GM21515 (cell line): ENCODE measurements around the gene PIH1D1.

Experiments used
- ATAC-seq: cut with Tn5 transposase; IDR thresholded peaks from one replicate; pipeline ENCODE4 v1.9.1; 2021; ENCODE audit not compliant: unreplicated experiment

The PIH1D1 gene

DNA sequence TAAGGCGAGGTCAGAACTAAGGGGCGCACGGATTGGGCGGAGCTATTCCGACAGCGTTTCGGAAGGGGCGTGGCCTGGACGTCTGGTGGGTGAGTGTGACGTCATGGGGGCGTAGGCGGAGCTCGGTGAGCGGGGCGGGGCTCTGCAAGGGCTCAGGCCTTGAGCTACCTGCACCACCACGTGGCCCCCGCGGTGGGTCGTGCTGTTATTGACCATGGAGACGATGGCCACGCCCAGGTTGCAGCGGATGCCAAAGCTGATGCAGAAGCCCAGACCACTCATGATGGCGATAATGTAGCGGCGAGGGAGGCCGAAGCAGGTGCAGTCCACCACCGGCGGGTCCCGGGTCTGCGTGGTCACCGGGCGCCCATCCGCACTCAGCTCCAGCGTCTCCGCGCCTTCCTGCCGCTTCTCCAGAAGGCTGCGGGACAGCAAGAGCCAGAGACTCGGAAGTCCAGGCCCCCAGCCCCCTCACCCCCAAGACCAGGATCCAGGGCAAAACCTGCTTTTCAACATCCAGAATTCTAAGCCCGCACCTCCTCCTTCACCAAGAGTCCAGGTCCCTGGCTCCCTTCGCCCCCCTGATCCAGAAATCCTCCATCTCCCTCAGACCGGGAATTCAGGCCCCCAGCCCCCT is 15.1 kb downstream of the PIH1D1 start:
- ATAC-seq, result no peak

DNA sequence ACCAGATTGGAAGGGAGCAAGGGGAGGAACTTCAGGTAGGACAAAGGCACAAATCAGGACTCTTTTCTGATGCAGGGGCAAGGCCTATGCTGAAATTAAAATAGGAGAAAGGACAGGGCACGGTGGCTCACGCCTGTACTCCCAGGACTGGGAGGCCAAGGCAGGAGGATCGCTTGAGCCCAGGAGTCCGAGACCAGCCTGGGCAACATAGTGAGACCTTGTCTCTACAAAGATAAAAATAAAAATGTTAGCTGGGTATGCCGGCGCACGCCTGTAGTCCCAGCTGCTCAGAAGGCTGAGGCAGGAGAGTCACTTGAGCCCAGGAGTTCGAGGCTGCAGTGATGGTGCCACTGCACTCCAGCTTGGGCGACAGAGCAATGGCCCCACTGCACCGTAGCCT is 15.9 kb downstream of the PIH1D1 start:
- no peak for ATAC-seq

DNA sequence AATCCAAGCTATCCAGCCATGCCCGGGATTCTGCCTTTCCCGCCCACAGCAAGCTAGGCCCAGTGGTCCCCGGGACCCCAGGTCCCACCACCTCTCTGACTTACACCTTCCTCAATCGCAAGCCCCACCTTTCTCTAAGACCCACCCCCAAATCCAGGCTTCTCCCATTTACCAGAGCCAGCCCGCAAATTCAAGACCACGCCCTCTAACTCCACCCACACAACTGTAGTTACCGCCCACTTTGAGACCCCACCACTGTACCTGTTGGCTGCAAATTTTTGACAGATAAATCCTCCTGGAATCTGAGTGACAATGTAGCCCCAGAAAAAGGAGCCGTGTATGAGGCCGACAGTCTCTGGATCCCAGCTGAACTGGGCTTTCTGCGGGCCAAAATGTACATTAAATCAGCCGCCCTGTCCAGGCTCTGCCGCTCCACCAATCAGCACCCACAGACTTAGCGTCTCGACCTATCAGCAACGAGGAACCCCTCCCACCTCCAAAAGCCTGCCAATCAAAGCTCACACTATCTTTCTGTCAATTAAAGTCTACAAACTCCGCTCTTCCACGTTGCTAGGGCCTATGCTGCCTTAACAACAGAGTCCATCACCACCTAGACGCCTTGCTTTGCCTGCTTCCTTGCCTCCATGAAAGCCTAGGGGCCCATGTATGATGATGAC is 16.6 kb downstream of the PIH1D1 start:
- no peak for ATAC-seq

DNA sequence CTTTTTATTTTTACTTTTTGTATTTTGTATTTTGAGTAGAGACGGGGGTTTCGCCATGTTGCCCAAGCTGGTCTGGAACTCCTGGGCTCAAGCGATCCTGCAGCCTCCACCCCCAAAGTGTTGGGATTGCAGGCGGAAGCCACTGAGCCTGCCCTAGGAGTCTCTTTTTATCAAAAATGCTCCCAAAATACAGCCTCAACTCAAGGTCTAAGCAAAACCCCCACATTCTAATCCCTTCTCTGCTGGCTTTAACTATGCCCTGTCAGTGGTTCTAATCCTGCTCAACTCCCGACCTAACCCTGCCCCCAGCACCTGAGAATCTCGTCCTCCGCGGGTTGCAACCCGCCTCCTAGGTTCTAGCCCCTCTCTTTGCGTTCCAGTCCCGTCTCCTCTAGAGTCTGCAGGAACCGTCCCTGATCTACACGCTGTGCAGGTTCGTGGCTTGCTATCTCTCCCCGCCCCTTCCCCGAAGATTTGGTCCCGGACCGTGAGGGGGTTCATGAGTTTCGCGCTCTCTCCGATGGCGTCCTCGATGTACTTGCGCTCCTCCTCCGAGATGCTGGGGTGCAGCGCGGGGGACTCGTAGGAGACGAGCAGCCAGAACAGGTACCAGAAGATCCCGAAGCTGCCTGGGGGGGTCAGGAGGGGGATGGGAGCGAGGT is 18.2 kb downstream of the PIH1D1 start:
- no peak for ATAC-seq

DNA sequence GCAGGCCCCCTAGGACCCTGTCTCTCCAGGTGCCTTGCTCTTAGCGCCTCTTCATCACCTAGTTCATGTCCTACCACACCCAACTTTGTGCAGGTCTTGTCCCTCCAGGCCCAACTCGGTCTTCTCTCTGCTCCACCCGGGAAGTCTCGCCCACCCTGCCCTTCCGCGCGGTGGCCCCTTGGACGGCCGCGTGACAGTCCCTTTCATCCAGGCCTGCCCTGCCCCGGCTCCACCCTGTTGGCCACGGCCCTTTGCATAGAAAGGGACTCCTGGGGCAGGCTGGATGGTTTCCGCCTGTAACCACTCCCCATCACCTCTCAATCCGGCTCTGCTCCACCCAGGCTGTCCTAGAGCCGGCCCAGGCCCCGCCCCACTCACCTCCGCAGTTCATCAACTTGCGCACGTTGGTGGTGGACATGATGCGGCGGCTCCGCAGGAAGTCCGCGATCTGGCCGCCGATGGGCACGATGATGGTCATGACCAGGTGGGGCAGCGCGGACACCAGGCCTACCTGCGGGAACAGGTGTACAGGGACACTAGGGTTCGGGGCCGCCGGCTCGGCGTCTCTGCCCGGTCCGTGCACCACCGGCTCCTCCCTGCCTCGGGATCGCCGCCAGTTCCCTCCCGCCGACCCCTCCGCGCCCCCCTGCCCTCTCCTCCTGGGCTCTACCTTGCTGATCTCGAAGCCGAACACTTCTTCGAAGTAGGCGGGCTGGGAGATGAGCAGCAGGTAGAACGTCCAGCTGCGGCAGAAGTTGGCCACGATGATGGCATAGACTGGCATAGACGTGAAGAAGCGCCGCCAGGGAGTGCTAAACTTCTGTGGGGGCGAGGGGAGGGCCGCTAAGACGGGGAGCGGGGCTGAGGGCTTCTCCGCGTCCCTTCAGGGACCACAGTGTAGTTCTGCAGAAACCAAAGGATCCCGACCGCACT is 19.2 kb downstream of the PIH1D1 start:
- no peak for ATAC-seq

DNA sequence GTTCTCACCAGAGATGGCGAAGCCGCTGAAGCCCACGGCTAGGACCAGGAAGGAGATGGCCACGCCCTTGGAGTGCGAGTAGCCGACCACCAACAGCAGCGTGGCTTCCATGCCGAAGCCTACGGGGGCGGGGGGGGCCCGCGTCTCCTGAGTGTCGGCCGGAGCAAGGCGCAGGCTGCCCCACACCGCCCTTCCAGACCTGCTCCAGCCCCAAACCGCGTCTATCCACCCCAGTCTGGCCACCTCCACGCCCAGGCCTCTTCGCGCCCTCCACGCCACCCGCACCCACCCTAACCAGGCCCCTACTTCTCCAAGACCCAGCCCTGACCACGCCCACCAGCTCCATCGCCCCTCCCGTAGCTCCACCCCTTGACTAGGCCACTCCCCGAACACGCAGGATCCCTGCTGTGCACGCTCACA is 20.3 kb downstream of the PIH1D1 start:
- no peak for ATAC-seq

DNA sequence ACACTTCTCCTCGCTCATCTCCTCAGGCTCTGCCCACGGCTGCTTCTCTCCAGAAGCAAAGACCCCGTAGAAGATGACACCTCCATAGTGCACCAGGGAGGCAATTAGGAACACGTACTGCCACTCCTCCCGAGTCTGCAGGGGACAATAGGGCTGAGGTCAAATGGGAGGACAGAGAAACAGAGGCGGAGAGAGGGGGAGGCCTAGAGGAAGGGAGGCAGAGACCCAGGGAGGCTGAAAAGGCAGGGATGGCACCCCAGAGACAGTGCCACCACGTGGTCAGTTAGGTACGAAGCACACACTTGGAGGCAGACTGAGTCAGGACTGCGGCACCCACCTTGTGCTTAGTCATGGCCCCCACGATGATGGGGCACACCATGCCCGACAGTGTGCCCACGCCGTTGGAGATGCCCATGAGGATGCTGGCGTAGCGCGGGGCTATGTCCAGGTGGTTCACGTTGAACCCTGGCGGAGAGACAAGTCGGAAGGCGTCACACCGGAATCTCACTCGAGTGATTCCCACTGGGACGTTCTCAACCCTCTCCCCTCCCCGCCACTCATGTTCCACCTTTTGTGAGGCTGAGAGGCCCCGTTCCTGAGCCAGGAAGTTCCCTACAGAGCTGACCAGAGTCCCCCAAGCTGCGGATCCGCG is 20.8 kb downstream of the PIH1D1 start:
- no peak for ATAC-seq

DNA sequence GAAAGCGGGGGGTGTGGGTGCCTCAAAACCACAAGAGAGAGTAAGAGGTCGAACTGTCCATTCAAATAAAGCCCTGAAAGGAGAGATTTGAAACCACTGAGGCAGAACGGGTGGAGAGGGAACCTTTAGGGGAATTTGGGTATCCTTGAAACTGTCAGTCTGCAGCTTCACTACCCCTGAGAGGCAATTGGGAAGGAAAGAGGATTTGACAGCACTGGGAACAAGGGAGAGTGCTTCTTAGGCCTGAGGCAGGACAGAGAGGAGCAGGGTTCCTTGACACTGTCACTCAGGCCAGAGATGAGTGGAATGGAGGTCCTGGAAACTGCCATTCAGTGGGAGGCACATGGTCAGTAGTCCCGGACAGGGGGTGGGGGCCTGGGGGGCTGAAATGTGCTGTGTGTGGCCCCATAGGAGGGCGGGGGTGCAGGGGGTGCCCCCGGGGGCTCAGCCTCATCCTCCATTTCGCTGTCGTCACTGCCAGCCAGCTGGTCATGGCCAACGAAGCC is 21.4 kb downstream of the PIH1D1 start:
- ATAC-seq, result no peak

DNA sequence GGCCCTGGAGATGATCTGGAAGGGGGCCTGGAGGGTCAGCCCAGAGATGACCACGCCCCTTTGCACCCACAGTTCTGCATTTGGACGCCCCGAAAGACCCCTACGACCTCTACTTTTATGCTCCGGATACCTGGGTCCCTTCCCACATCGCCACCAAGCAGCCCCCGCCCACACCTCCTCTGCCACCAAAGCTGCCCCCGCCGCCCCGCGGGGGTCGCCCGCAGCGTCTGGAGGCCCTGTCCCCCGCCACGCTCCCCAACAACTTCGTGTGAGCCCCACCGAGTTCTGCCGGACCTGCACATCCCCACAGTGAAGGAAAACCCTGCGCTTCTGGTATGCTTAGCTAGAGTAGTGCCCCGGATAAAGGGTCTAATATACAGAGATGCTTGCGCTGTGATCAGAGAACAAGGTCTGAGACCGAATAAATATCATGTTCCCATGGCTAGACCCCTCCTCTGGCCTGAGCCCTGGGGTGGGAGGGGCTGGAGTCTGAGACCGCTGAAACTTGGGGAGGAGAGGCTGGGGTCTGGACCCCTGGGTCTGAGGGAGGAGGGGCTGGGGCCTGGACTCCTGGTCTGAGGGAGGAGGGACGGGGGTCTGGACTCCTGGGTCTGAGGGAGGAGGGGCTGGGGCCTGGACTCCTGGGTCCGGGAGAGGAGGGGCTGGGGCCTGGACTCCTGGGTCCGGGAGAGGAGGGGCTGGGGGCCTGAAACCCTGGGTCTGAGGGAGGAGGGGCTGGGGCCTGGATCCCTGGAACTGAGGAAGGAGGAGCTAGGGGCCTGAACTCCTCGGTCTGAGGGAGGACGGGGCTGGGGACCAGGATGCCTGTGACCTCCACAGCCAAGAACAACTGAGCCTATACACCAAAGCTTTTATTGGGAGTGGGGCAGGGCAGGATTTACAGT is 22.8 kb downstream of the PIH1D1 start:
- ATAC-seq, result no peak

DNA sequence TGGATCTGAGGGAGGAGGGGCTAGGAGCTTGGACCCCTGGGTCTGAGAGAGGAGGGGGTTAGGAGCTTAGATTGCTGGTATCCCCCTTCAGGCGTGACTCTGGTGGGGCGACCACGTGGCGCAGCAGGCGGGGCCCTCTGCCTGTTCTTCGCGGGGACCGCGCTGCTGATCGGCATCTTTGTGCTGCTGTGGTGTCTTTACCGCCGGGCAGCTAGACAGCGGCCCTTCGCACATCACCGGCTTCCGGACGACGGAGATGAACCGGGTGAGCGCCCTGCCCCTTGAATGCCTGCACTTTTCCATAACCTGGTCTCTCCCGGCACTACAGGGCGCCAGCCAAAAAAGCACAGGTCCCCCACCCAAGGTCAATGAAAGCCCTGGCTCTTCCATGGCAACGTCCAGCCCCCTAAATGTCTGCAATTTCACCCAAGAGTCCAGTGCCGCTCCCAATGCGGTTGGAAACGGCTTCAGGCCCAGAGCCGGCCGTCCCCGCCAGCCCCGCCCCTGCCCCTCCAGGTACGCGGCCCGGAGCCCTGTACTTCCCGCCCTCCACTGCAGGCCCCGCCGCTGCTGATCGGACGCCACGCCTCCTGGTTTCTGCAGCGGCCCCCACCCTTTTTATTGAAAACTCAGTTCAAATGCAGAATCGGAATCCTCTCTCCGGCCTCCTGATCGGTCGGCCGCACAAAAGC is 23.6 kb downstream of the PIH1D1 start:
- no peak for ATAC-seq

DNA sequence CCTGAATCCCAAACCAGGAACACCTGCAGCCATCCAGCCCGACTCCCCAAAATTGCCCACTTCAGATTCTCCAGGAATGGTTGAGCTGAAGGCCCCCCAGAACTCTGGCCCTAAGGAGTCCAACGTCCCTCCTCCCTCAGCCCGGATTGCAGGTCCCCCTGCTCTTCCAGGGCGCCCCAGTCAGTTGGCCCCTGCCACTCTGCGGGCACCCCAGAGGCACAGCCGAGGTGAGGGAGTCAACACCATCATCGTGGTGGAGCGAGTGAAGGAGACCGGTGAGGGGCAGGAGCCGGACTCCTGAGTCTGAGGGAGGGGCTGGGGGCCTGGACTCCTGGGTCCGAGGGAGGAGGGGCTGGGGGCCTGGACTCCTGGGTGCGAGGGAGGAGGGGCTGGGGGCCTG is 24.3 kb downstream of the PIH1D1 start:
- no peak for ATAC-seq

DNA sequence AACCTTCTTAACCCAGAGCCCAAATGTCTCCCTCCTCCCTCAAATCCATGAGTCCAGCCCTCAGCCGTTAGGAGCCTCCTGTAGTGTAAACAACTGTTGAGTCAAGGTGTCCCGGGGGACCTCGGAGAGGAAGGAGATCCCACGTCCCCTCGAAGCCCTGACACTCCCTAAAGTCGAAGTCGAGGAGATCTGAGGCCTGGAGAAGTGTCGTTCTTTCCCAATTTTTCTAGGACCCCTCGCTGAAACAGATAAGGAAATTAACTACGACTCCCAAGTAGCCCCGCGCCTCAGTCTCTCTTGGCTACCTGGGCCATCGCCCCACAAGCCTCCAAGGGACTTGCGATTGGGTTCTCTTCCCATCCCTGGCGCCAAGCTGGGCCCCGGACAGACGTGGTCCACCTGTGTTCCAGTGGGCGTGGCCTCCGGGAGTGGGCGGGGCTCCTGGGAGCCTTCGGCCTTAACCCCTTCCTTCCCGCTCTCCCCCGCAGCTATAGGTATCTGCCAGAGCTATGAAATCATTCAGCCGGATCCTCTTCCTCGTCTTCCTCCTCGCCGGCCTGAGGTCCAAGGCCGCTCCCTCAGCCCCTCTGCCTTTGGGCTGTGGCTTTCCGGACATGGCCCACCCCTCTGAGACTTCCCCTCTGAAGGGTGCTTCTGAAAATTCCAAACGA is 25.6 kb downstream of the PIH1D1 start:
- no peak for ATAC-seq

DNA sequence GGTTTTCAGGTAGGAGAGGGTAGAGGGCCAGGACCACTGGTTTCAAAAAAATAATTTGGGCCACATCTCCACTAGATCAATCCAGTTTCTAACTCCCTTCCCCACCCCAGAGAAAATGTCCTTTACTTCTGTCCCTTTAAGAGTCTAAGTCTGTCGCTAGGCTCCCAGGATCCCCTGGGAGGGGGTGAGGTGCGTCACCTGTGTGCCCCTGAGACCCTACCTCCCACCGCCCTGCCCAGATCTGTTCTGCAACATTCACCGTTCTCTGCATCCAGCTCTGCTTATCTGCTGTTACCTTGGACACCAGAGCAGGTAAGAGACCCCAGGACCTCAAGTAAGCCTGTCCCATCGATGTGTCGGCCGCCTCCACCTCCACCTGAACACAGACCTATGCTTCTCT is 26.4 kb downstream of the PIH1D1 start, which contains the start of gene GFY:
Gene GFY, plus strand, starts transcription at position 211 of the 400 bp plus-strand sequence. CDS start 1,043 bp downstream, outside the sequence.
- ATAC-seq, result no peak

DNA sequence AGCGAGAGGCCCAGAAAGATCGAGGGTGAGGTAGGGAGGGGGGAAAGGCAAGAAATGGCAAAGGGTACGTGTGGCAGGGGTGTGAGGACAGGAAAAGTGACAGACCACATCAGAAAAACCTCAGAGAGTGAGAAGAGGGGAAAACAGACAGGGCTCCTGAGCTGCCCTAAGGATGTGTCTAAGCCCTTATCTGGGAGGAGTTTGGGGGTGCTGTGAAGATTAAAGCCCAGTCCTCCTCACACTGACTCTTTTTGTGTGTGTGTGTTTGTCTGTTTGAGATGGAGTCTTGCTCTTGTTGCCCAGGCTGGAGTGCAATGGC is 27.7 kb downstream of the PIH1D1 start:
- no peak for ATAC-seq

DNA sequence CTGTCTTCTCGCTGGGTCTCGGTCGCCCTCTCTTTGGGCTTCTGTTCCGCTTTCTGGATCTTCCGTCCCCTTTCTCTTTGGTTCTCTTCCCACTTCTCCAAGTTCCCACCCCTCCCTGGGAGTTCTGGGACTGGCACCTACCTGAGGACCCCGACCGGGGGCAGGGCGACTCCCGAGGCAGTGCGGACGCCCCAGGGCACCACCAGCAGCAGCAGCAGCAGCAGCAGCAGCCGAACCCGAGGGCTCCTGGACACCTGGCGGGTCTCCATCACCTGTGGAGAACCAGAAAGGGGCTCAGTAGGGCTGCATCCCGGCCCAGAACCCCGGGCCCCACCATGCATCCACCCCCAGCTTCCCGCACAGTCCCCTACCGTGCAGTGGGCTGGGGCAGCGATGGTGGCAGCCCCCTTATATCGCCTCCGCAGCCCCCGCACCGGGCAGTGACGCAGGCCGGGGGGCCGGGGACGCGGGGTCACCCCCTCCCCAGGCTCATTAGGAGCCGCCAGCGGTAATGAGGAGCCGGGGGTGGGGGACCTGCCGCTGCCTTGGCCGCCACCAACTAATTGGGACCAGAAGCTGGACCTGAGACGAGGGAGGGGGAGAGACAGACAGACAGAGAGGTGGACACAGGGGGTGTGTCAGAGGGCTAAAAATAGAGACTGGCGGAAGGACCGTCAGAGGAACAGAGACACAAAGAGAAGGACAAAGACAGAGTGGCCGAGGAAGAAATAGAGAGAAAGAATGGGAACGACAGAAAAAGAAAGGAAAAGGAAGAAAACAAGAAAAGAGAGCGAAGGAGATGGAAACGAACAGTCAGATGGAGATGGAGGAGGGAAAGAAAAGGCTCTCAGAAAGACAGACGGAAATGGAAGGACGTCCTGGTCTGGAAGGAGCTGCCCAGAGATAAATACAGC is 28.3 kb downstream of the PIH1D1 start, which contains the start of gene PTH2:
Gene PTH2, minus strand, starts transcription at position 371 of the 914 bp plus-strand sequence. Its CDS starts 102 bp downstream, at position 269.
- no peak for ATAC-seq

DNA sequence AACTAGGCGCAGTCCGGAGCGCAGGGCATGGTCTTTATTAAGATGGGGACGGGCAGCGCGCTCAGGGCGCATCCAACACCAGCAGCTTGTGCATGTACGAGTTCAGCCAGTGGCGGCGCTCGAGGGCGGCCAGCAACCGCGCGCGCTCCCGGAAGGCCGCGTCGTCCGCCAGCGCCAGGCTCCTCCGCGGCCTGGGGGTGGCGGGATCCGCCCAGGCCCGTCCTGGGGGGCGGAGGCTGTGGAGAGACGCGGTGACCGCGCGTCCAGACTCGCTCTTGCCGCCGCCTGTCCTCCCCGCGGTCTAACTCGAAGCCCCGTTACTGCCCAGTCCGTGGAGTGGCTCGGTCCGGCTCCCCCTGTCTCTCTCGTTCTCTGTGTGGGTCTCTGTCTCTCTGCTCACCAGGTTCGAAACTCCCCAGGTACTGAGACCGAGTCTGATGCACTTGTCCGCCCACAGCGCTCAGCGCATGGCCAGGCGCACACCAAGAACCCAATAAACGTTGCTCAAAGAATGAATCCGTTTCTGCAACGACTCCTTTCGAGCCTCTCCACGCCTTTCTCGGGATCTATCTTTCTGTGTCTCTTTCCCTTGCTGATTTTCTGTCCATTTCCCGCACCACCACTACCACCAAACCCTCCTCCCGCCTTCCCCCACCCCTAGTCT is 29.1 kb downstream of the PIH1D1 start:
- ATAC-seq, result no peak

DNA sequence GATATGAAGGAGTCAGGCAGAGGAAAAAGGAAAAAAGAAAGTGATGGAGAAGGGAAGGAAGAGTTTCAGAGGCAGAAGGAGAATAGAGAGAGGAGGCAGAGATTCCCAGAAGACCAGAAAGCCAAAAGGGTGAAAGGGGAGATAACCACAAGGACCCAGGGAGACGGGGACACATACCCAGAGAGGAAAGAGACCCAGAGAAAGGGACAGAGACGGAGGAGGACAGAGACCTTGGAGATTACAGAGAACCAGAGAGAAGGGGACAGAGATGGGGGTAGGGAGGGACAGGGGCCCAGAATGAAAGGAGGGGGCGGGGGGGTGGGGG is 29.8 kb downstream of the PIH1D1 start:
- no peak for ATAC-seq
